K562 (cell line): ENCODE results near the gene ARMH1. TPM values are rescaled to one million over a fixed set of nuclear protein-coding genes. Genes with fewer than 3 reads are reported as not detected.

Source experiments
- ARNT ChIP-seq, 2 experiments: fragments of 450-650 bp; IDR thresholded peaks; 2 replicates each; pipeline ENCODE4 v1.6.1; 2016; ENCODE audit warnings: mild to moderate bottlenecking in 1 of 2
- BRD4 ChIP-seq: fragments of 200-600 bp; sonication (generic); IDR thresholded peaks from 2 replicates; pipeline ENCODE4 v1.6.1; 2017; ENCODE audit warnings: inconsistent platforms
- BRD9 ChIP-seq: fragments of 450-650 bp; IDR thresholded peaks from 2 replicates; pipeline ENCODE4 v1.6.1; 2018; ENCODE audit warnings: low read depth; ENCODE audit not compliant: partially characterized antibody
- EZH2 ChIP-seq: IDR thresholded peaks from 2 replicates; pipeline ENCODE4 v1.6.1; 2012; ENCODE audit warnings: low read depth, mild to moderate bottlenecking, inconsistent platforms, low read length, borderline replicate concordance
- FOXJ2 ChIP-seq: fragments of 200-800 bp; sonication (Bioruptor generic); IDR thresholded peaks from 2 replicates; pipeline ENCODE4 v1.6.1; 2016; ENCODE audit warnings: missing genetic modification characterization, missing compliant biosample characterization
- FUS ChIP-seq: fragments of 200-400 bp; formaldehyde crosslinking; optimal IDR thresholded peaks from 2 replicates; pipeline ENCODE3; 2017; ENCODE audit warnings: low read depth, low read length
- IRF2 ChIP-seq: sonication (generic); formaldehyde crosslinking; IDR thresholded peaks from 2 replicates; pipeline ENCODE4 v1.8.1; 2022; ENCODE audit warnings: mild to moderate bottlenecking, missing genetic modification reagents
- MCM5 ChIP-seq: fragments of 450-650 bp; IDR thresholded peaks from 2 replicates; pipeline ENCODE4 v1.6.1; 2016; ENCODE audit warnings: low read depth
- NFRKB ChIP-seq: fragments of 450-650 bp; IDR thresholded peaks from 2 replicates; pipeline ENCODE4 v1.6.1; 2016; ENCODE audit warnings: low read depth
- NRF1 ChIP-seq, 2 experiments: fragments of 450-650 bp; IDR thresholded peaks in 1 of 2; conservative IDR thresholded peaks in 1 of 2; 2 replicates each; pipeline ENCODE4 v1.6.1; 2014; ENCODE audit warnings: mild to moderate bottlenecking in 2 of 2
- POLR2AphosphoS5 ChIP-seq: IDR thresholded peaks from 2 replicates; pipeline ENCODE4 v1.6.1; 2011; ENCODE audit warnings: mild to moderate bottlenecking, low read depth, low read length, moderate library complexity; ENCODE audit not compliant: control insufficient read depth, insufficient read depth
- SMAD1 ChIP-seq: fragments of 150-350 bp; IDR thresholded peaks from 2 replicates; pipeline ENCODE4 v1.6.1; 2014; ENCODE audit warnings: low read length, low read depth; ENCODE audit not compliant: partially characterized antibody
- SMAD4 ChIP-seq: fragments of 250-450 bp; sonication (Bioruptor Pico); conservative IDR thresholded peaks from 2 replicates; pipeline ENCODE4 v1.8.0; 2021; ENCODE audit warnings: inconsistent platforms, mild to moderate bottlenecking, moderate library complexity
- SREBF2 ChIP-seq: sonication (generic); formaldehyde crosslinking; IDR thresholded peaks from 2 replicates; pipeline ENCODE4 v1.4.0; 2020; ENCODE audit warnings: mild to moderate bottlenecking, missing genetic modification reagents
- TFAP4 ChIP-seq: sonication (generic); formaldehyde crosslinking; IDR thresholded peaks from 2 replicates; pipeline ENCODE4 v1.8.0; 2022; ENCODE audit warnings: missing genetic modification reagents, mild to moderate bottlenecking, moderate library complexity, borderline replicate concordance
- ZBTB40 ChIP-seq, 2 experiments: fragments of 450-650 bp in 1 of 2; sonication (generic) in 1 of 2; formaldehyde crosslinking in 1 of 2; IDR thresholded peaks; 2 replicates each; pipeline versions ENCODE4 v1.7.1 to v1.9.0; 2016 to 2022; ENCODE audit warnings: inconsistent platforms in 1 of 2, mild to moderate bottlenecking in 1 of 2, missing genetic modification reagents in 1 of 2
- ZNF184 ChIP-seq: sonication (generic); formaldehyde crosslinking; IDR thresholded peaks from 2 replicates; pipeline ENCODE4 v1.5.0; 2020; ENCODE audit warnings: missing genetic modification reagents
- polyA plus RNA-seq, 8 experiments: library from polyadenylated mRNA; depleted of rRNA in 4 of 8; stranded (reverse) in 5 of 8; unstranded in 3 of 8; fragments of >200 nt; fragmentation: Nextera tagmentation in 2 of 8; fragmentation: Illumina TruSeq in 1 of 8; extraction: Ambion mirVana in 2 of 8; extraction: Trizol in 1 of 8; gene quantifications; 2 replicates each; pipeline versions ENCODE4 v1.2.1 to v1.2.3, GENCODE V29; 2011 to 2014; ENCODE audit warnings: inconsistent platforms in 1 of 8, missing spikeins in 1 of 8
- total RNA-seq, 7 experiments: library from RNA; depleted of rRNA in 6 of 7; stranded (reverse); fragments of >200 nt in 6 of 7; fragmentation: Illumina TruSeq in 2 of 7; extraction: Trizol in 2 of 7; gene quantifications; 2 replicates each; pipeline versions ENCODE4 v1.2.1 to v1.2.3, GENCODE V29; 2011 to 2021; ENCODE audit warnings: low replicate concordance in 1 of 7
- TF ChIP-seq, protein P1 (sequence below), 3 experiments: fragments of 200-800 bp in 1 of 3; sonication (Bioruptor generic) in 1 of 3; sonication (generic) in 1 of 3; formaldehyde crosslinking in 1 of 3; IDR thresholded peaks; 2 replicates each; pipeline versions ENCODE4 v1.6.1 to v1.8.0; 2016 to 2022; ENCODE audit warnings: mild to moderate bottlenecking in 2 of 3, missing compliant biosample characterization in 2 of 3, missing genetic modification characterization in 2 of 3, missing genetic modification reagents in 1 of 3

Gene ARMH1
- total and polyA plus RNA-seq, 9 of the 15 experiments (the other 6 are each of a cell fraction or from before 2014, with no cell fraction given): 0.41 TPM; not detected in 8

- TF ChIP-seq NRF1 (conservative IDR thresholded peaks at IDR 0.05 in 1 of 2, IDR thresholded peaks at IDR 0.05 in 1 of 2) (0 out of 4 replicates have a peak, but pooled peaks of 1 of the 2 experiments have one; percentile 11), NFRKB (no peak), MCM5 (no peak), SMAD1 (no peak), ARNT (IDR thresholded peaks at IDR 0.05) (peak in 1 of 2 experiments; percentile 10; a peak in 1 of 4 replicates), SMAD4 (CRISPR knock-in tag) (no peak), POLR2AphosphoS5 (peak; percentile 80), IRF2 (CRISPR knock-in tag) (no peak), BRD9 (peak; percentile 20), ZNF184 (CRISPR knock-in tag) (no peak), ZBTB40 (IDR thresholded peaks at IDR 0.05) (peak; percentile 41; the same call in 1 of the 2 replicates), ZBTB40 (CRISPR knock-in tag; IDR thresholded peaks at IDR 0.05) (no peak), SREBF2 (no peak), BRD4 (no peak), FUS (no peak), TFAP4 (CRISPR knock-in tag) (peak; percentile 17; the same call in 1 of the 2 replicates), FOXJ2 (tag) (no peak), EZH2 (no peak)
- TF ChIP-seq, protein P1, sequence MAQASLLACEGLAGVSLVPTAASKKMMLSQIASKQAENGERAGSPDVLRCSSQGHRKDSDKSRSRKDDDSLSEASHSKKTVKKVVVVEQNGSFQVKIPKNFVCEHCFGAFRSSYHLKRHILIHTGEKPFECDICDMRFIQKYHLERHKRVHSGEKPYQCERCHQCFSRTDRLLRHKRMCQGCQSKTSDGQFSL (CRISPR knock-in tag; IDR thresholded peaks at IDR 0.05): no peak
- TF ChIP-seq, protein P1 (tag; IDR thresholded peaks at IDR 0.05): peak in 1 of 2 experiments; percentile 7; a peak in 1 of 4 replicates
These were observed 41.9 kb upstream of the ARMH1 start (continued) for GRCh38 chr1:44632598-44632997.
